GM12874 (cell line): ENCODE results near the gene ASCL2.

Experiments
- TF ChIP-seq, protein P1 (sequence below): IDR thresholded peaks from 2 replicates; pipeline ENCODE4 v1.5.1; 2011; ENCODE audit warnings: low read depth, mild to moderate bottlenecking, control low read depth, low read length, moderate library complexity; ENCODE audit not compliant: insufficient read depth

ASCL2 gene

DNA sequence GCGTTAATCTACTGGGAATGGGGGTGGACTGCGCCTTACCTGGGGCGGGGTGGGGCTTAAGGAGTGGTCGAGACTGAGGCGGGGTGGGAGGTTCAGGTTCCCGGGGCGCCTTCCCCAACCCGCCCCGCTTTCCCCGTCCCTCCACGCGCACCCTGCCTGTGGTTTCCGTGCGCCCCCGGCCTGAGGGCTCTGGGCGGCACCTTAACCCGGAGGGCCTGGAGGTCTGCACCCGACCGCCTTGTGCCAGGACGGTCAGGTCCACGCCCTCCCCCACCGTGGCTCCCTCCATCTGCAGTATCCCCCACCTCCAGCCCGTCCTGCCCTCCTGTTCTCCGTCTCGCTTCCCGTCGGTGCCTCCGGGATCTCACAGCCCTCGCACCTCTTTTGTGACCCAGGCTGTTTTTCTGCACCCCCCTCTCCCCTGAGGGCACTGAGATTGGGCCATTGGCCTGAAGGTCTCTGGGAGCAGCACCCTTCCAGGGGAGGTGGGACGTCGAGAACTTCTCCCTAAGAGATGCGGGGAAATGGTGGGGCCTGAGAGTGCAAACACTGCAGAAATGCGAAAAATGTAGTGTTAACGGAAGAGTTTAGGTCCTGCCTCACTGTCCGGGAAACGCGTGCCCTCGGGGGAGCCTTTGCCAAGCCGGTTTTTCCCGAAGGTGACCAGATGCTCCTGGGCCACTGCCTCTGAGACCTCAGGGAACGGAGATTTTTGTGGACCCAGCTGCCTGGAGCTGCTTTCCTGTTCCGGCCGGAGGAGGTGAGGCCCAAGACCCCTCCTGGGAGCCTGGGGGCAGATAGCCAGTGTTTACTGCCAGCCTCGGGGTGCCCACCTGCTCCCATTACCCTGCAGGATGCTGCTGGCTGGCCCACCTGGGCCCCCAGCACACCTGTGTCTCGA, 1.2 kb upstream of the ASCL2 start:
- TF ChIP-seq, protein P1, sequence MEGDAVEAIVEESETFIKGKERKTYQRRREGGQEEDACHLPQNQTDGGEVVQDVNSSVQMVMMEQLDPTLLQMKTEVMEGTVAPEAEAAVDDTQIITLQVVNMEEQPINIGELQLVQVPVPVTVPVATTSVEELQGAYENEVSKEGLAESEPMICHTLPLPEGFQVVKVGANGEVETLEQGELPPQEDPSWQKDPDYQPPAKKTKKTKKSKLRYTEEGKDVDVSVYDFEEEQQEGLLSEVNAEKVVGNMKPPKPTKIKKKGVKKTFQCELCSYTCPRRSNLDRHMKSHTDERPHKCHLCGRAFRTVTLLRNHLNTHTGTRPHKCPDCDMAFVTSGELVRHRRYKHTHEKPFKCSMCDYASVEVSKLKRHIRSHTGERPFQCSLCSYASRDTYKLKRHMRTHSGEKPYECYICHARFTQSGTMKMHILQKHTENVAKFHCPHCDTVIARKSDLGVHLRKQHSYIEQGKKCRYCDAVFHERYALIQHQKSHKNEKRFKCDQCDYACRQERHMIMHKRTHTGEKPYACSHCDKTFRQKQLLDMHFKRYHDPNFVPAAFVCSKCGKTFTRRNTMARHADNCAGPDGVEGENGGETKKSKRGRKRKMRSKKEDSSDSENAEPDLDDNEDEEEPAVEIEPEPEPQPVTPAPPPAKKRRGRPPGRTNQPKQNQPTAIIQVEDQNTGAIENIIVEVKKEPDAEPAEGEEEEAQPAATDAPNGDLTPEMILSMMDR: no peak

DNA sequence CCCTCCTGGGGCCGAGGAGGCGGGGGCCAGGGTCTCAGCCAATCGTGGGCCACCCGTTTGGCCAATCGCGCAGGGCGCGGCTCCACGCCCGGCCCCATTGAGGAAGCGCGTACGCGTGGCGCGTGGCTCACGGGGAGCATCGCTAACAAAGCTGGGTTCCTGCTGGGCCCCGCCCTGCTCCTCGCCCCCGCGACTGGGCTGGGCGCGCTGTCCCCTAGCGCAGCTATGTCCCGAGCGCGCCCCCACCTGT, 614 bp upstream of the ASCL2 start:
- TF ChIP-seq, protein P1: no peak

DNA sequence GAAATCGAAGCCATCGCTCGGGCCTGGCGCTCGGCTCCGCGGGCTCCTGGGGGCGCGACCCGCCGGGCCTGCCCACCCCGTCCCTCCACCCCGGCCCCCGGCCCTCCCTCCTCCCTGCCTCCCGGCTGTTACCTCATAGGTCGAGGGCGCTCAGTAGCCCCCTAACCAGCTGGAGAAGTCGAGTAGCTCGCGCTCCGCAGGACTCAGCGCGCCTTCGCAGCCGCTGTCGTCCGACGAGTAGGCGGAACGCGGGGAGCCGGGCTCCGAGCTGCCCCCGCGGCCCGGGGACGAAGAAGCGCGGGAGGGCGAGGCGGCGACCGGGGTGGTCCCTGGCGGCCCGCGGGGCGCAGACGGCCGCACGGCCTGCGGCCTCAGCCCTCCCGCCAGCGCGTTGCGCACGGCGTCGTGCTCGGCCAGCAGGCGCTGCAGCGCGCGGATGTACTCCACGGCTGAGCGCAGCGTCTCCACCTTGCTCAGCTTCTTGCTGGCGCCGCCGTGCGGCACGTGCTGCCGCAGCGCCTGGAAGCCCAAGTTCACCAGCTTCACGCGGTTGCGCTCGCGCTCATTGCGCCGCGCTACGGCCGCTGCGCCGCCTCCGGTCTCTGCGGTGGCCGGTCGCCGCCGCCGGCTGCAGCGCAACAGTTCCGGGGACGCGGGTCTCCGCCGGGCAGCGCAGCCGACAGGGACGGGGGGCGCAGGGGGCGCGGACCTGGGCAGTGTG, 627 bp downstream of the ASCL2 start:
- TF ChIP-seq, protein P1: no peak

DNA sequence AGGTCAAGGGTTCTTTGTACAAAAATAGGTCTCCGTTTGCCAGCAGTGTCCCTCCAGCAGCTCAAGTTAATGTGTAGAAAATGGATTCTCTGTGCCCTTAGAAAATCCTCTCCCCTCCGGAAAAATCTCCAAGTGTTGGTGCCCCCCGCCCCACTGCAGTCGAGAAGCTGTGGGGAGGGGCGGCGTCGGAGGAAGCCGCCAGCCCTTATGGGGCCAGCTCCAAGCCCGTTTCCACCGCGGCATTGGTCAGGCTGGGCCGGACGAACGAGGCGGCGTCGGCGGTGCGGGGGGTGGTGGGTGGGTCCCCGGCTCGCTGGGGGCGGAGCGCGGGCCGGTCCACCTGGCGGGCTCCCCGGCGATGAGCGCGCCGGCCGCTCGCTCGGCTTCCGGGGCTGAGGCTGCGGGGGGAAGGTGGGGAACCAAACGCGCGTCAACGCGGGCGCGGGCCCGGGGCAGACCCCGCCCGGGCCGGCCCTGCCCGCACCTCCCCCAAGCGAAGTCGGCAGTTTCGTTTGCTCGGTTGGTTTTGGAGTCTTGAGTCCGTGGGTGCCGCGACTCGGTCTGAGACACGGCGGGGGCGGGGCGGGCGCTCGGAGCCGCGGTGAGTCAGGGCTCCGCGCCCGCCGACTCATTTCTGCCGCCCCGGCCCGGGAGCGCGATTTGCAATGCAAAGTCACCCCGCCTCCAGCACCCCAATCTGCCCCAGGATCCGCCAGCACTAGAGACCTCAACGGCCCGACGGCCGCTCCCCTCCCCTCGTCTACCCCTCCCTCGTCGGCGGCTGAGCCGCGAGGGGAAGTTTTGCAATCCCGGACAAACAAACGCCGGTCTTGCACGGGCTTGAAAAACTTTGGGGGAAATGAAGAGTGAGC, 1.4 kb downstream of the ASCL2 start:
- TF ChIP-seq, protein P1: no peak

DNA sequence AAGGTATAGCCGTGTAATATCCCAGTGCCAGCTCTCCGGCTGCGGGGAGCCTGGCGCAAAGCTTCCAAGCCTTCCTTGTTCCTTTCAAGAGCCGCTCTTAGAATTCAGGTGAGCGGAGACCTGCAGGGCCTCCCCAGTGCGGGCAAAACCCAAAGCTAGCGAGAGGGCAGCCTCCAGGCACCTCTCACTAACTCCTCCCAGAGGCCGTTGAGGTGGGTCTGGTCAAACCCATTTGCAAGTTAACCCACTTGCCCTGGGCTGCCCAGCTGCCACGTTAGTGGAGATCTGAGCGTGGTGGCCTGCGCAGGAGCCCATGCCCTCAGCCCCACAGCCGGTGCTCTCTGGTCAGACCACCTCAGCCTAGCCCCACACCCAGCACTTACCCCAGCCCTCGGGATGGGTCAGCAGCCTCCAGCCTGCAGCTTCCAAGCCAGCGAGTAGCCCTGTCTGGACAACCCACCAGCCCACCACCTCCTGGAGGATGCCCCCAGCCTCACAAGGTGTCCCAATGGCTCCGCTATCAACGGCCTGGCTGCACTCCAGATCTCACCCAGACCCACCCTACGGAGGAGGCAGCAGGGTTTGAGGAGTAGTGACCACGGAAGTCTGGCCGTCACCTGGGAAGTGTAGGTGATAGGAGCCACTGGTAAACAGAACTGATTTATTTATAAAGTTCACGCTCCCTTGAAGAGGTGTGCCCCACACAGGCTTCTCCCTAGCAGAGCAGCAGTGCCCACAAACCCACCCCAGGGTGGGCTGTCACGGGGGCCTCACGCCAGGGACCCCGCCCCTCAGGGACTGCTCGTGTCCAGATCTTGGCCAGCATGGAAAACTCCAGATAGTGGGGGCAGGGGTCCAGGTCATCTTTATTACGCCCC, 2.3 kb downstream of the ASCL2 start:
- TF ChIP-seq, protein P1: no peak

DNA sequence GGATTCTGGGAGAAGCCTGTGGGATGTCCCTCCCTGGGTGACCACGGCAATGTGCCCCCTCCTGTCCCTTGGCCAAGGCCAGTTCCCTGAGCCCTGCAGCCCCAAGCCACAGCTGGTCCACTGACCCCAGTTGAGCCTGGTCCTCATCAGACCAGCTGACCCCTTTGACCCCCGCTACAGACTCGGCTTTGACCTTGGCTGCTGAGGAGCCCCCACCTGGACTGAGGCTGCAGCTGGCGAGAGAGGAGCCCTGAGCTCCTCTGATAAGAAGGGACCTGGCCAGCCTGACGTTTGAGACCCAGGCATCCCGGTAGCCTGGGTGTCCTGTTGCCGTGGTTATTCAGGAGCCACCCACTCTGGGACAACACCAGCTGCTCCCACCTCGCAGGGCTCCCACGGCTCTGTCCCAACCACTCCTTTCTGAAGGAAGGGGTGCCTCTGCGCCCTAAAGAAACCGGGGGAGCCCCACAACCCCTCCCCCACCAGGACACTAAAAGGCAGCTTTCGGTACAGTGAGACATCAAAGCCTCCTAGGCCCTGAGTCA, 3.0 kb downstream of the ASCL2 start:
- TF ChIP-seq, protein P1: no peak
